ENCODE results near the gene NONO.
"Not testable (repeated sequence)": the region's sequence is repeated elsewhere in the genome, so short reads cannot be mapped to it uniquely, and the experiment has no call there.

Gene NONO

GRCh38 chrX:71292669-71293365 is 9.4 kb downstream of the NONO start:
- DNase-seq: peak; percentile 71

- no peak for DNase-seq
These were observed 13.4 kb downstream of the NONO start for GRCh38 chrX:71296806-71297205.

- no peak for DNase-seq
These were observed 14.7 kb downstream of the NONO start for GRCh38 chrX:71298119-71298518.

- not testable (repeated sequence) for DNase-seq
These were observed 16.6 kb downstream of the NONO start for GRCh38 chrX:71300064-71300463.

GRCh38 chrX:71300495-71300894 is 17.1 kb downstream of the NONO start:
- not testable (repeated sequence) for DNase-seq

GRCh38 chrX:71301195-71301924 is 17.9 kb downstream of the NONO start, which contains the start of gene ITGB1BP2:
TSS of gene ITGB1BP2 (plus strand) at chrX:71301750. CDS start at chrX:71301807, 57 bp downstream.
- peak; percentile 13 for DNase-seq

GRCh38 chrX:71302461-71303213 is 19.2 kb downstream of the NONO start:
- DNase-seq: peak; percentile 22

- DNase-seq: no peak
These were observed 21.1 kb downstream of the NONO start for GRCh38 chrX:71304561-71304960.

GRCh38 chrX:71315917-71316316 is 32.5 kb downstream of the NONO start:
- DNase-seq: peak; percentile 47

- not testable (repeated sequence) for DNase-seq
These were observed 33.5 kb downstream of the NONO start for GRCh38 chrX:71316959-71317358.

GRCh38 chrX:71320126-71320525 is 36.7 kb downstream of the NONO start:
- DNase-seq: no peak

GRCh38 chrX:71321731-71322130 is 38.3 kb downstream of the NONO start:
- DNase-seq: no peak

- not testable (repeated sequence) for DNase-seq
These were observed 41.0 kb downstream of the NONO start for GRCh38 chrX:71324452-71324851.

- no peak for DNase-seq
These were observed 43.0 kb downstream of the NONO start for GRCh38 chrX:71326394-71326793.

GRCh38 chrX:71349151-71349665 is 65.8 kb downstream of the NONO start:
- peak; percentile 2 for DNase-seq

- DNase-seq: not testable (repeated sequence)
These were observed 66.4 kb downstream of the NONO start for GRCh38 chrX:71349867-71350266.

Data from EL (cell line).